GM10248 (cell line): ENCODE measurements around the gene SLC25A24.
"Not testable (repeated sequence)": the region's sequence is repeated elsewhere in the genome, so short reads cannot be mapped to it uniquely, and the experiment has no call there.

ENCODE experiments used
- CTCF ChIA-PET: fragments of 300-600 bp; sonication (Branson Sonifier 250); formaldehyde crosslinking; extraction: SDS; loops from one replicate; lab custom pipeline; 2021; ENCODE audit warnings: antibody characterized with exemption; lab: Yijun Ruan, JAX
- POLR2A ChIA-PET: fragments of 350-650 bp; sonication (Branson Sonifier 250); formaldehyde crosslinking; extraction: SDS; loops from one replicate; lab custom pipeline; 2020; ENCODE audit warnings: antibody characterized with exemption; lab: Yijun Ruan, JAX
- DNase-seq: peaks from one replicate; pipeline ENCODE4 v3.0.0; 2012; ENCODE audit errors: extremely low spot score
- TF ChIP-seq, protein P1 (sequence below): IDR thresholded peaks from 2 replicates; pipeline ENCODE4 v1.5.1; 2012; ENCODE audit warnings: mild to moderate bottlenecking, low read depth; ENCODE audit errors: extremely low read depth, missing control alignments, control extremely low read depth

The SLC25A24 gene

DNA sequence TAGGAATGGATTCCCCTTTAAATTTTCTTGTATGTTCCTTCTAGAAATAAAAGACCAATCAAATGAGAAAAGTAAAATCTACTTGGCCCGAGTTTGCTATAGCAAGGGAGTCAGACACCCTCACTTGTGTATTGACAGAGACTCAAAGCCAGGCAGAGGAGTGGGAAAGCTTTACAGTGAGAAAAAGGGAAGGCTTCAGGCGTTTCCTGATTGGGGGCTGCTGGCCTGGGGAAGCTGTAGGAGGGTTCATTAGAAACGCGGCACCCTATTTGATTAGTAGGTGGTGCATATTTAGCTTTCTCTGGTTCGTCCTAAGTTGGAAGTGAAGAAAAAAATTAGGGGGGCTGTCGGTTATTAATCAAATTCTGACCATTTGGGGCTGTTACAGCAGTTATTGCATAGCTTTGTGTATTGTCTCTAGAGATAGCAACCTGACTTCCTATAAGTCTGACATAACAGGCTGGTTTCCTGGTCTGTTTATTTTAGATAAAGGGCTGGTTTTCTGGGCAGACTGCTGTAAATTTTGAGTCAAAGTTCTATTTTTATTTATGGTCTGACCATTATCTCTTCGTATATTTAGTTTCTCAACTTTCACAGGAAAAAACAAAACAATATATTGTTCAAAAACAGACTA is 10.0 kb downstream of the SLC25A24 start:
- no peak for DNase-seq
- ChIA-PET POLR2A (no interaction called here), CTCF (no interaction called here)
- TF ChIP-seq, protein P1, sequence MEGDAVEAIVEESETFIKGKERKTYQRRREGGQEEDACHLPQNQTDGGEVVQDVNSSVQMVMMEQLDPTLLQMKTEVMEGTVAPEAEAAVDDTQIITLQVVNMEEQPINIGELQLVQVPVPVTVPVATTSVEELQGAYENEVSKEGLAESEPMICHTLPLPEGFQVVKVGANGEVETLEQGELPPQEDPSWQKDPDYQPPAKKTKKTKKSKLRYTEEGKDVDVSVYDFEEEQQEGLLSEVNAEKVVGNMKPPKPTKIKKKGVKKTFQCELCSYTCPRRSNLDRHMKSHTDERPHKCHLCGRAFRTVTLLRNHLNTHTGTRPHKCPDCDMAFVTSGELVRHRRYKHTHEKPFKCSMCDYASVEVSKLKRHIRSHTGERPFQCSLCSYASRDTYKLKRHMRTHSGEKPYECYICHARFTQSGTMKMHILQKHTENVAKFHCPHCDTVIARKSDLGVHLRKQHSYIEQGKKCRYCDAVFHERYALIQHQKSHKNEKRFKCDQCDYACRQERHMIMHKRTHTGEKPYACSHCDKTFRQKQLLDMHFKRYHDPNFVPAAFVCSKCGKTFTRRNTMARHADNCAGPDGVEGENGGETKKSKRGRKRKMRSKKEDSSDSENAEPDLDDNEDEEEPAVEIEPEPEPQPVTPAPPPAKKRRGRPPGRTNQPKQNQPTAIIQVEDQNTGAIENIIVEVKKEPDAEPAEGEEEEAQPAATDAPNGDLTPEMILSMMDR = no peak

- POLR2A ChIA-PET = no interaction called here
- DNase-seq = no peak
- TF ChIP-seq, protein P1 = no peak
- CTCF ChIA-PET = no interaction called here
These were observed 11.3 kb downstream of the SLC25A24 start for GRCh38 chr1:108188801-108189200.

DNA sequence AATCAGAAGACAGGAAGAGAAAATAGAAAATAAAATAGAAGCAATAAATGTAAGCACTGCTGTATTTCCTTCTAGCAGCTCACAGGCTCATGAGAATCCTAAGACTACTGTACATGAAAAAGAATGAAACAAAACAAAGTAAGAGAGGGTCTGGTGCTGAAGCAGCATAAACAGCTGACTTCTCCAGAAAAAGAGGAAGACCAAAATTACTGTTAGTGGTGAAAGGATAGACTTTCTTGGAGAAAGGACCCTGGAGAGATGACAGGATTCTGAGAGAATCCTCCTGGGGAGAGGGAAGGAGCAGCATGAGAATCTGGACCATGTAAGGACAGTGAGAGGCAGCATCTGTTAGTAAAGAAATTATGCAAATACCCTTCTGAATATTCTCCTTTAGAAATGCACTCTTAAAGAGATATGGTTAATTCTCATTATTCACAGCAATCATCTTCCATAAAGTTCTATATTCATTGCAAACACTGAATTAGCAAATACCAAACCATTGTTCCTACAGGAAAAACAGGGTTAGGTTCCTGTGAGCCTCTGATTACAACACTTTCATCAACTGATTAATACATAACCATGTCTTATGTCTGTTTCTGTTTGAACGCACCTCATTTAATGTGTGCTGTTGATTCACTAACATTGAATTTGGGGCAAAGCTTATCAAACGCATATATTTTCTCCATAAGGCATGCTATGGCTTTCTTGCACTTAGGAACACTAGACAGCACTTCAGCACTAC is 17.0 kb downstream of the SLC25A24 start:
- POLR2A ChIA-PET = no interaction called here

DNA sequence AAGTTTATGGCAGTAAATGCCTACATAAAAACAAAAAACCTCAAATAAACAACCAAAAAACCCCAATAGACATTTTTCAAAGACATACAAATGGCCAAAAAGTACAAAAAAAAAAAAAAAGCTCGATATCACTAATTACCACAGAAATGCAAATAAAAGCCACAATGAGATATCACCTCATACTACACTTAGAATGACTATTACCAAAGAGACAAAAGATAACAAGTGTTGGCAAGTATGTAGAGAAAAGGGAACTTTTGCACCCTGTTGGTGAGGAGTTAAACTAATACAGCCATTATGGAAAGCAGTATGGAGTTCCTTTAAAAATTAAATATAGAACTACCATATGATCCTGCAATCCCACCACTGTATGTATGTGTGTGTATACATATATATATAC is 21.1 kb downstream of the SLC25A24 start:
- POLR2A ChIA-PET = no interaction called here
- TF ChIP-seq, protein P1 = no peak
- no peak for DNase-seq
- CTCF ChIA-PET = no interaction called here

More for the DNA sequence above, 17.0 kb downstream of the SLC25A24 start:
- CTCF ChIA-PET = interaction anchor here (1.6 kb wide), 1 partner anchor 11 kb away, joined by 4 read pairs; no protein-coding TSS in a partner anchor
- TF ChIP-seq, protein P1 = no peak
- no peak for DNase-seq

GRCh38 chr1:108162409-108162808 is 37.7 kb downstream of the SLC25A24 start:
- CTCF ChIA-PET, POLR2A ChIA-PET, DNase-seq: not testable (repeated sequence)

DNA sequence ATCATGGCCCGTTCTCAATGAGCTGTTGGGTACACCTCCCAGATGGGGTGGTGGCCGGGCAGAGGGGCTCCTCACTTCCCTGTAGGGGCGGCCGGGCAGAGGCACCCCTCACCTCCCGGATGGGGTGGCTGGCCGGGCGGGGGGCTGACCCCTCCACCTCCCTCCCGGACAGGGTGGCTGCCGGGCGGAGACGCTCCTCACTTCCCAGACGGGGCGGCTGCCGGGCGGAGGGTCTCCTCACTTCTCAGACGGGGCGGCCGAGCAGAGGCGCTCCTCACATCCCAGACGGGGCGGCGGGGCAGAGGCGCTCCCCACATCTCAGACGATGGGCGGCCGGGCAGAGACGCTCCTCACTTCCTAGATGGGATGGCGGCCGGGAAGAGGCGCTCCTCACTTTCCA is 40.2 kb downstream of the SLC25A24 start:
- POLR2A ChIA-PET, CTCF ChIA-PET, DNase-seq: not testable (repeated sequence)

- ChIA-PET POLR2A (no interaction called here), CTCF (no interaction called here)
- no peak for DNase-seq
- TF ChIP-seq, protein P1 = no peak
These were observed 41.2 kb downstream of the SLC25A24 start for GRCh38 chr1:108158893-108159453.
